CD14-positive monocyte (primary cell): ENCODE results near the gene LRBA. TPM values are rescaled to one million over a fixed set of nuclear protein-coding genes. Genes with fewer than 3 reads are reported as not detected.

Source experiments
- DNase-seq, 3 donors: peaks; one replicate each; pipeline ENCODE4 v3.0.0-alpha.2; 2011 to 2022
- H2AFZ ChIP-seq: 2 replicates; pipeline ENCODE4 v1.6.0; 2012; ENCODE audit warnings: mild to moderate bottlenecking, low read depth, low read length, inconsistent platforms; ENCODE audit not compliant: insufficient read depth, poor library complexity, severe bottlenecking
- H3K27ac ChIP-seq, 2 donors: 1 replicate in 1 of 2; 2 replicates in 1 of 2; pipeline ENCODE4 v1.5.1; 2012 to 2013; ENCODE audit warnings: low read length in 2 of 2, control low read depth in 1 of 2, inconsistent platforms in 1 of 2, low read depth in 1 of 2, mild to moderate bottlenecking in 1 of 2
- H3K27me3 ChIP-seq, 2 donors: one replicate each; pipeline versions ENCODE4 v1.6.0 to v1.6.1; 2011 to 2013; ENCODE audit warnings: low read length in 2 of 2; ENCODE audit not compliant: control insufficient read depth in 2 of 2, insufficient read depth in 2 of 2
- H3K36me3 ChIP-seq, 2 donors: replicated peaks in 1 of 2; 1 replicate in 1 of 2; 2 replicates in 1 of 2; pipeline versions ENCODE4 v1.5.1 to v1.6.1; 2012 to 2013; ENCODE audit warnings: low read length in 2 of 2, control low read depth in 1 of 2, inconsistent platforms in 1 of 2, mild to moderate bottlenecking in 1 of 2; ENCODE audit not compliant: insufficient read depth in 2 of 2, control insufficient read depth in 1 of 2
- H3K4me1 ChIP-seq, 2 donors: 1 replicate in 1 of 2; 2 replicates in 1 of 2; pipeline versions ENCODE4 v1.5.1 to v1.6.1; 2012 to 2013; ENCODE audit warnings: low read length in 2 of 2, control low read depth in 1 of 2, inconsistent platforms in 1 of 2, mild to moderate bottlenecking in 1 of 2, moderate library complexity in 1 of 2; ENCODE audit not compliant: insufficient read depth in 2 of 2, control insufficient read depth in 1 of 2
- H3K4me2 ChIP-seq: replicated peaks from 2 replicates; pipeline ENCODE3; 2012; ENCODE audit warnings: low read length, moderate library complexity, mild to moderate bottlenecking; ENCODE audit not compliant: poor library complexity, severe bottlenecking; ENCODE audit errors: extremely low read depth
- H3K4me3 ChIP-seq, 3 experiments: fragments of 200-600 bp in 1 of 3; sonication (generic) in 1 of 3; replicated peaks in 1 of 3; 1 replicate in 2 of 3; 2 replicates in 1 of 3; pipeline ENCODE4 v1.5.1; 2011 to 2013; ENCODE audit warnings: low read length in 3 of 3, mild to moderate bottlenecking in 3 of 3, control low read depth in 2 of 3, low read depth in 2 of 3, inconsistent platforms in 1 of 3, moderate library complexity in 1 of 3
- H3K79me2 ChIP-seq: 2 replicates; pipeline ENCODE4 v1.6.0; 2012; ENCODE audit warnings: mild to moderate bottlenecking, control low read depth, inconsistent platforms, low read length, moderate library complexity; ENCODE audit not compliant: insufficient read depth
- H3K9ac ChIP-seq: 2 replicates; pipeline ENCODE4 v1.6.0; 2017; ENCODE audit warnings: low read length, mild to moderate bottlenecking; ENCODE audit not compliant: insufficient read depth, poor library complexity, severe bottlenecking
- H3K9me3 ChIP-seq, 2 donors: replicated peaks in 1 of 2; 1 replicate in 1 of 2; 2 replicates in 1 of 2; pipeline versions ENCODE4 v1.5.1 to v1.6.1; 2012 to 2013; ENCODE audit warnings: low read length in 2 of 2, control low read depth in 1 of 2; ENCODE audit not compliant: control insufficient read depth in 1 of 2, insufficient read depth in 1 of 2
- H4K20me1 ChIP-seq: 2 replicates; pipeline ENCODE4 v1.6.0; 2012; ENCODE audit warnings: mild to moderate bottlenecking, low read length, control low read depth, moderate library complexity; ENCODE audit not compliant: insufficient read depth
- H3K27ac Mint-ChIP-seq, 7 donors: one replicate each; pipeline ENCODE4 v1.8.0; 2020; ENCODE audit warnings: mild to moderate bottlenecking in 7 of 7, mixed read lengths in 7 of 7, moderate library complexity in 6 of 7, inconsistent platforms in 2 of 7
- H3K27me3 Mint-ChIP-seq, 3 donors: one replicate each; pipeline ENCODE4 v1.8.0; 2021 to 2022; ENCODE audit warnings: low read depth in 3 of 3, mild to moderate bottlenecking in 3 of 3, mixed read lengths in 3 of 3, moderate library complexity in 3 of 3, inconsistent platforms in 1 of 3
- H3K36me3 Mint-ChIP-seq, 2 donors: one replicate each; pipeline ENCODE4 v1.8.0; 2020; ENCODE audit warnings: mixed read lengths in 2 of 2, inconsistent platforms in 1 of 2, mild to moderate bottlenecking in 1 of 2
- H3K4me1 Mint-ChIP-seq: one replicate; pipeline ENCODE4 v1.8.0; 2020; ENCODE audit warnings: mild to moderate bottlenecking, mixed read lengths
- H3K4me3 Mint-ChIP-seq, 2 donors: one replicate each; pipeline ENCODE4 v1.8.0; 2020; ENCODE audit warnings: mild to moderate bottlenecking in 2 of 2, mixed read lengths in 2 of 2, moderate library complexity in 1 of 2
- H3K9me3 Mint-ChIP-seq, 7 donors: one replicate each; pipeline ENCODE4 v1.8.0; 2020 to 2022; ENCODE audit warnings: mixed read lengths in 7 of 7, mild to moderate bottlenecking in 6 of 7, moderate library complexity in 6 of 7, inconsistent platforms in 2 of 7
- CTCF ChIP-seq: fragments of 200-600 bp; IDR thresholded peaks from one replicate; pipeline ENCODE4 v1.8.0; 2022; ENCODE audit warnings: antibody characterized with exemption, mild to moderate bottlenecking
- WGBS: methylation state at CpG from one replicate; pipeline ENCODE4 v1.1.5; 2013; ENCODE audit warnings: missing lambda C conversion rate; ENCODE audit not compliant: insufficient coverage; 5-methylcytosine and 5-hydroxymethylcytosine counted together
- intact Hi-C, 2 donors: fragments of 100-400 bp; cut with micrococcal nuclease; formaldehyde crosslinking; loops; one replicate each; pipeline versions ENCODE4 v1.15.0 to v1.15.1; 2023
- polyA plus RNA-seq, 3 donors: library from polyadenylated mRNA; depleted of rRNA in 1 of 3; unstranded in 2 of 3; stranded (reverse) in 1 of 3; fragments of 300-500 nt in 2 of 3; fragments of >200 nt in 1 of 3; fragmentation: Illumina TruSeq in 2 of 3; gene quantifications; 1 replicate in 2 of 3; 2 replicates in 1 of 3; pipeline ENCODE4 v1.2.3, GENCODE V29; 2012 to 2021

Gene LRBA
- polyA plus RNA-seq, 3 donors, result 1.5 to 5.5 (median 4.4) TPM

- TF ChIP-seq CTCF, result no peak
- no peak for DNase-seq
- Histone ChIP-seq H3K4me2 (no peak overlapping the region), H3K9ac (no peak overlapping the region), H3K27ac (no peak overlapping the region), H2AFZ (no peak overlapping the region), H3K36me3 (no peaks in the 10 kb centered on the region), H3K4me3 (no peak overlapping the region), H3K27me3 (no peaks in the 10 kb centered on the region), H4K20me1 (no peaks in the 10 kb centered on the region), H3K4me1 (no peaks in the 10 kb centered on the region), H3K9me3 (no peaks in the 10 kb centered on the region), H3K79me2 (no peaks in the 10 kb centered on the region)
- Mint-ChIP-seq H3K9me3 (no peaks in the 10 kb centered on the region), H3K4me3 (no peak overlapping the region), H3K4me1 (peaks cover 7% of the 10 kb centered on the region), H3K27me3 (peaks cover 0 to 1% (median 0%) of the 10 kb centered on the region in 3 donors), H3K27ac (no peak overlapping the region), H3K36me3 (peaks cover 2 to 3% of the 10 kb centered on the region in 2 donors)
- 100% methylated on average over 3 of the region's 3 CpGs for WGBS
- intact Hi-C loops, result loop anchor here in 1 of 2 donors (10.0 kb wide), 1 partner anchor 575 kb away; no protein-coding TSS in a partner anchor
Observed at GRCh38 chr4:150289881-150290280, 725.2 kb downstream of the LRBA start.

GRCh38 chr4:150289198-150289597, 725.9 kb downstream of the LRBA start:
- no peaks in the 10 kb centered on the region for H3K9me3 Mint-ChIP-seq
- Histone ChIP-seq H3K4me2 (no peak overlapping the region), H3K36me3 (no peaks in the 10 kb centered on the region), H3K27me3 (no peaks in the 10 kb centered on the region), H2AFZ (no peak overlapping the region), H4K20me1 (no peaks in the 10 kb centered on the region), H3K4me1 (no peaks in the 10 kb centered on the region), H3K79me2 (no peaks in the 10 kb centered on the region), H3K4me3 (no peak overlapping the region), H3K9ac (no peak overlapping the region), H3K27ac (no peak overlapping the region), H3K9me3 (no peaks in the 10 kb centered on the region)
- H3K27me3 Mint-ChIP-seq, result peaks cover 0 to 1% (median 0%) of the 10 kb centered on the region in 3 donors
- TF ChIP-seq CTCF, result no peak
- no peak for DNase-seq
- intact Hi-C loops, result no loop called here
- H3K4me3 Mint-ChIP-seq, result no peak overlapping the region
- peaks cover 2 to 4% of the 10 kb centered on the region in 2 donors for H3K36me3 Mint-ChIP-seq
- no CpG with 5 or more reads among the region's 2 CpGs for WGBS
- no peak overlapping the region for H3K27ac Mint-ChIP-seq
- H3K4me1 Mint-ChIP-seq, result peaks cover 7% of the 10 kb centered on the region
